NCI-H524 (cell line): ENCODE results near the gene ERP44.
A peak's percentile ranks its signal among the peaks of the same experiment; 100 is the strongest.
"Not testable (repeated sequence)": the region's sequence is repeated elsewhere in the genome, so short reads cannot be mapped to it uniquely, and the experiment has no call there.

Experiments
- DNase-seq, 2 experiments: peaks; one replicate each; lab custom pipeline; 2025; lab: John Stamatoyannopoulos, UW

The ERP44 gene

GRCh38 chr9:100100146-100100667 lies 1.4 kb upstream of the ERP44 start:
- no peak for DNase-seq

GRCh38 chr9:100099722-100100042 lies 882 bp upstream of the ERP44 start:
- peak in 1 of 2 experiments; percentile 62 for DNase-seq

- peak; percentile 57 to 76 for DNase-seq
These were observed 534 bp downstream of the ERP44 start for GRCh38 chr9:100098046-100098886.

GRCh38 chr9:100096378-100096916 lies 2.4 kb downstream of the ERP44 start:
- no peak for DNase-seq

GRCh38 chr9:100094411-100094810 lies 4.4 kb downstream of the ERP44 start:
- not testable (repeated sequence) for DNase-seq

- no peak for DNase-seq
These were observed 6.7 kb downstream of the ERP44 start for GRCh38 chr9:100092066-100092465.

- DNase-seq: no peak
These were observed 7.2 kb downstream of the ERP44 start for GRCh38 chr9:100091650-100092049.

GRCh38 chr9:100090880-100091279 lies 7.9 kb downstream of the ERP44 start:
- DNase-seq: no peak

- DNase-seq: no peak
These were observed 10.6 kb downstream of the ERP44 start for GRCh38 chr9:100088202-100088601.

- no peak for DNase-seq
These were observed 11.6 kb downstream of the ERP44 start for GRCh38 chr9:100087218-100087617.

- DNase-seq: no peak
These were observed 12.6 kb downstream of the ERP44 start for GRCh38 chr9:100086097-100086635.

GRCh38 chr9:100084734-100085133 lies 14.1 kb downstream of the ERP44 start:
- DNase-seq: peak in 1 of 2 experiments; percentile 15

- DNase-seq: no peak
These were observed 14.7 kb downstream of the ERP44 start for GRCh38 chr9:100084128-100084453.

GRCh38 chr9:100083448-100084127 lies 15.2 kb downstream of the ERP44 start:
- peak; percentile 41 to 64 for DNase-seq

GRCh38 chr9:100082782-100083181 lies 16.0 kb downstream of the ERP44 start:
- DNase-seq: no peak

GRCh38 chr9:100076256-100076655 lies 22.5 kb downstream of the ERP44 start:
- not testable (repeated sequence) for DNase-seq

- DNase-seq: no peak
These were observed 23.8 kb downstream of the ERP44 start for GRCh38 chr9:100074989-100075388.

GRCh38 chr9:100074093-100074492 lies 24.7 kb downstream of the ERP44 start:
- DNase-seq: no peak

GRCh38 chr9:100072805-100073204 lies 26.0 kb downstream of the ERP44 start:
- no peak for DNase-seq

- no peak for DNase-seq
These were observed 27.5 kb downstream of the ERP44 start for GRCh38 chr9:100071271-100071670.

GRCh38 chr9:100070104-100071041 lies 28.4 kb downstream of the ERP44 start:
- DNase-seq: peak in 1 of 2 experiments; percentile 59

GRCh38 chr9:100069068-100069467 lies 29.7 kb downstream of the ERP44 start:
- DNase-seq: not testable (repeated sequence)
